Adipocyte (in vitro differentiated cells): ENCODE results near the gene LRWD1.

Experiments
- DNase-seq: peaks from one replicate; pipeline ENCODE4 v3.0.0-alpha.2; 2015; ENCODE audit warnings: low read depth
- H3K27me3 ChIP-seq: replicated peaks from 2 replicates; pipeline ENCODE4 v1.7.0; 2013; ENCODE audit warnings: mild to moderate bottlenecking, low read length, moderate library complexity; ENCODE audit not compliant: control insufficient read depth, insufficient read depth
- H3K36me3 ChIP-seq: 2 replicates; pipeline ENCODE4 v1.7.0; 2013; ENCODE audit warnings: low read length, mild to moderate bottlenecking, moderate library complexity; ENCODE audit not compliant: control insufficient read depth, insufficient read depth, severe bottlenecking
- H3K4me1 ChIP-seq: 2 replicates; pipeline ENCODE4 v1.7.0; 2013; ENCODE audit warnings: mild to moderate bottlenecking, low read length, moderate library complexity; ENCODE audit not compliant: control insufficient read depth, insufficient read depth
- H3K4me3 ChIP-seq: 2 replicates; pipeline ENCODE4 v1.7.0; 2013; ENCODE audit warnings: mild to moderate bottlenecking, low read length, moderate library complexity
- H3K9ac ChIP-seq: 2 replicates; pipeline ENCODE4 v1.7.0; 2013; ENCODE audit warnings: mild to moderate bottlenecking, low read length, moderate library complexity
- H3K9me3 ChIP-seq: 2 replicates; pipeline ENCODE4 v1.7.0; 2013; ENCODE audit warnings: mild to moderate bottlenecking, low read length, moderate library complexity; ENCODE audit not compliant: control insufficient read depth

The LRWD1 gene

GRCh38 chr7:102427019-102427405, 37.8 kb upstream of the LRWD1 start:
- Histone ChIP-seq H3K9me3 (no peaks in the 10 kb centered on the region), H3K36me3 (peaks cover 33% of the 10 kb centered on the region), H3K9ac (no peak overlapping the region), H3K4me1 (peaks cover 9% of the 10 kb centered on the region), H3K27me3 (no peaks in the 10 kb centered on the region), H3K4me3 (no peak overlapping the region)
- no peak for DNase-seq

GRCh38 chr7:102429141-102429899, 35.5 kb upstream of the LRWD1 start:
- Histone ChIP-seq H3K4me1 (peaks cover 10% of the 10 kb centered on the region), H3K9ac (no peak overlapping the region), H3K36me3 (peaks cover 26% of the 10 kb centered on the region), H3K27me3 (no peaks in the 10 kb centered on the region), H3K9me3 (no peaks in the 10 kb centered on the region), H3K4me3 (no peak overlapping the region)
- DNase-seq, result no peak

- peaks cover 6% of the 10 kb centered on the region for H3K4me1 ChIP-seq
- H3K9me3 ChIP-seq, result no peaks in the 10 kb centered on the region
- no peak overlapping the region for H3K4me3 ChIP-seq
- no peak overlapping the region for H3K9ac ChIP-seq
- H3K27me3 ChIP-seq, result no peaks in the 10 kb centered on the region
- peak; percentile 15 for DNase-seq
- H3K36me3 ChIP-seq, result peaks cover 5% of the 10 kb centered on the region
Observed at GRCh38 chr7:102431617-102432298, 33.0 kb upstream of the LRWD1 start.

GRCh38 chr7:102432442-102433218, 32.2 kb upstream of the LRWD1 start:
- Histone ChIP-seq H3K9ac (peak overlapping the region; percentile 75), H3K9me3 (no peaks in the 10 kb centered on the region), H3K4me3 (peak overlapping the region; percentile 82), H3K4me1 (peaks cover 6% of the 10 kb centered on the region), H3K36me3 (no peaks in the 10 kb centered on the region), H3K27me3 (no peaks in the 10 kb centered on the region)
- peak; percentile 12 for DNase-seq

- Histone ChIP-seq H3K9me3 (no peaks in the 10 kb centered on the region), H3K36me3 (no peaks in the 10 kb centered on the region), H3K9ac (peak within 1 kb of the TSS; percentile 87), H3K4me1 (peaks cover 6% of the 10 kb centered on the region), H3K4me3 (peak within 1 kb of the TSS; percentile 82), H3K27me3 (no peaks in the 10 kb centered on the region)
- DNase-seq, result peak; percentile 91
Observed at GRCh38 chr7:102433219-102434038, 31.4 kb upstream of the LRWD1 start, which contains the start of gene ORAI2. Gene ORAI2 (plus strand): TSS chr7:102433575. CDS start chr7:102438957, 5,382 bp downstream.

- H3K4me1 ChIP-seq, result peaks cover 6% of the 10 kb centered on the region
- DNase-seq, result no peak
- H3K4me3 ChIP-seq, result peak overlapping the region; percentile 82
- H3K9ac ChIP-seq, result peak overlapping the region; percentile 87
- no peaks in the 10 kb centered on the region for H3K27me3 ChIP-seq
- no peaks in the 10 kb centered on the region for H3K9me3 ChIP-seq
- peaks cover 2% of the 10 kb centered on the region for H3K36me3 ChIP-seq
Observed at GRCh38 chr7:102434039-102434486, 30.7 kb upstream of the LRWD1 start.

GRCh38 chr7:102436118-102436517, 28.7 kb upstream of the LRWD1 start:
- peaks cover 4% of the 10 kb centered on the region for H3K36me3 ChIP-seq
- H3K4me3 ChIP-seq, result no peak overlapping the region
- no peaks in the 10 kb centered on the region for H3K27me3 ChIP-seq
- H3K9me3 ChIP-seq, result no peaks in the 10 kb centered on the region
- peaks cover 15% of the 10 kb centered on the region for H3K4me1 ChIP-seq
- H3K9ac ChIP-seq, result no peak overlapping the region
- no peak for DNase-seq

- H3K4me3 ChIP-seq, result peak overlapping the region; percentile 33
- peak; percentile 87 for DNase-seq
- H3K27me3 ChIP-seq, result no peaks in the 10 kb centered on the region
- peaks cover 8% of the 10 kb centered on the region for H3K36me3 ChIP-seq
- no peak overlapping the region for H3K9ac ChIP-seq
- H3K9me3 ChIP-seq, result no peaks in the 10 kb centered on the region
- H3K4me1 ChIP-seq, result peaks cover 10% of the 10 kb centered on the region
Observed at GRCh38 chr7:102439963-102440795, 24.6 kb upstream of the LRWD1 start.

GRCh38 chr7:102444961-102445673, 19.7 kb upstream of the LRWD1 start:
- H3K4me3 ChIP-seq, result no peak overlapping the region
- H3K4me1 ChIP-seq, result peaks cover 6% of the 10 kb centered on the region
- no peak for DNase-seq
- peaks cover 13% of the 10 kb centered on the region for H3K36me3 ChIP-seq
- no peaks in the 10 kb centered on the region for H3K27me3 ChIP-seq
- H3K9ac ChIP-seq, result no peak overlapping the region
- H3K9me3 ChIP-seq, result no peaks in the 10 kb centered on the region
